ENCODE measurements around the gene COL23A1. TPM values are rescaled to one million over a fixed set of nuclear protein-coding genes. Genes with fewer than 3 reads are reported as not detected.
"Not testable (repeated sequence)": the region's sequence is repeated elsewhere in the genome, so short reads cannot be mapped to it uniquely, and the experiment has no call there.

Gene COL23A1
- total RNA-seq, 1 donor from 2014 or later = not detected

GRCh38 chr5:178371362-178372111, 218.7 kb downstream of the COL23A1 start:
- DNase-seq (ENCODE audit: extremely low read depth, low read depth, low spot score) = no peak

GRCh38 chr5:178370102-178370501, 220.1 kb downstream of the COL23A1 start:
- no peak for DNase-seq (ENCODE audit: extremely low read depth, low read depth, low spot score)

- DNase-seq (ENCODE audit: extremely low read depth, low read depth, low spot score) = not testable (repeated sequence)
Measured at GRCh38 chr5:178369469-178369868, 220.7 kb downstream of the COL23A1 start.

- no peak for DNase-seq (ENCODE audit: extremely low read depth, low read depth, low spot score)
Measured at GRCh38 chr5:178368716-178369300, 221.4 kb downstream of the COL23A1 start.

GRCh38 chr5:178368274-178368673, 221.9 kb downstream of the COL23A1 start:
- DNase-seq (ENCODE audit: extremely low read depth, low read depth, low spot score) = no peak

- DNase-seq (ENCODE audit: extremely low read depth, low read depth, low spot score) = no peak
Measured at GRCh38 chr5:178367736-178368120, 222.5 kb downstream of the COL23A1 start.

GRCh38 chr5:178366998-178367735, 223.0 kb downstream of the COL23A1 start:
- DNase-seq (ENCODE audit: extremely low read depth, low read depth, low spot score) = no peak

- no peak for DNase-seq (ENCODE audit: extremely low read depth, low read depth, low spot score)
Measured at GRCh38 chr5:178365501-178366440, 224.4 kb downstream of the COL23A1 start.

GRCh38 chr5:178364326-178364675, 225.9 kb downstream of the COL23A1 start:
- DNase-seq (ENCODE audit: extremely low read depth, low read depth, low spot score) = no peak

GRCh38 chr5:178363501-178364325, 226.5 kb downstream of the COL23A1 start:
- DNase-seq (ENCODE audit: extremely low read depth, low read depth, low spot score) = no peak

GRCh38 chr5:178361657-178362445, 228.3 kb downstream of the COL23A1 start:
- no peak for DNase-seq (ENCODE audit: extremely low read depth, low read depth, low spot score)

- no peak for DNase-seq (ENCODE audit: extremely low read depth, low read depth, low spot score)
Measured at GRCh38 chr5:178360926-178361235, 229.3 kb downstream of the COL23A1 start.

GRCh38 chr5:178360222-178360925, 229.8 kb downstream of the COL23A1 start:
- DNase-seq (ENCODE audit: extremely low read depth, low read depth, low spot score) = no peak

- no peak for DNase-seq (ENCODE audit: extremely low read depth, low read depth, low spot score)
Measured at GRCh38 chr5:178359738-178360137, 230.5 kb downstream of the COL23A1 start.

GRCh38 chr5:178357678-178358077, 232.5 kb downstream of the COL23A1 start:
- DNase-seq (ENCODE audit: extremely low read depth, low read depth, low spot score) = no peak

GRCh38 chr5:178357121-178357521, 233.1 kb downstream of the COL23A1 start:
- DNase-seq (ENCODE audit: extremely low read depth, low read depth, low spot score) = no peak

GRCh38 chr5:178356431-178356872, 233.7 kb downstream of the COL23A1 start:
- DNase-seq (ENCODE audit: extremely low read depth, low read depth, low spot score) = no peak

GRCh38 chr5:178355671-178356070, 234.5 kb downstream of the COL23A1 start:
- DNase-seq (ENCODE audit: extremely low read depth, low read depth, low spot score) = no peak

- DNase-seq (ENCODE audit: extremely low read depth, low read depth, low spot score) = no peak
Measured at GRCh38 chr5:178353461-178353860, 236.7 kb downstream of the COL23A1 start.
